Measurements from ENCODE around the gene ANO3. TPM values are rescaled to one million over a fixed set of nuclear protein-coding genes. Genes with fewer than 3 reads are reported as not detected.
A peak's percentile ranks its signal among the peaks of the same experiment; 100 is the strongest.
"Not testable (repeated sequence)": the region's sequence is repeated elsewhere in the genome, so short reads cannot be mapped to it uniquely, and the experiment has no call there.

Gene ANO3
- total RNA-seq, 2 experiments from 2014 or later, result not detected

DNA sequence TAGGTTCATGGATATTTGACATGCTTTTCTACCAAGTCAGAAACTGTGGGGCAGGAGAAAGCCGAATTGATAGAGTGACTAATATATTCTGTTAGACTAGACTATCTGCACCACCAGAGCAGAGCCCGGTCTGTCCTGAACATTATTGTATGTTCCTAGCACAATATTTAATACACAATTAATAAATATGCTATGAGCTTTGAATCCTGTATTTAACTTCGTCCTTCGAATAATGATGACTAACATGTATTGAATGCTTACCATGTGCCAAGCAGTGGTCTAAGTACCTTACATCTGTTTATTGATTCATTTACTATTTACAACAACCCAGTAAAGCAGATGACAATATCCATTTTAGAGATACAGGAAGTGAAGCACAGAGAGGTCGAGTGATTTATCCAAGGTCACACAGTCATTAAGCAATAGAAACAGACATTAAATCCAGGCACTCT is 44.8 kb upstream of the ANO3 start:
- Mint-ChIP-seq H3K36me3 (ENCODE audit: low read depth) (no peaks in the 10 kb centered on the region), H3K4me1 (ENCODE audit: low read depth) (peaks cover 7% of the 10 kb centered on the region), H3K4me3 (no peak overlapping the region), H3K9me3 (no peaks in the 10 kb centered on the region), H3K27me3 (peaks cover 10% of the 10 kb centered on the region), H3K27ac (no peak overlapping the region)
- POLR2A ChIA-PET, result no interaction called here
- no peak for ATAC-seq
- DNase-seq, result no peak
- TF ChIP-seq, protein P1, sequence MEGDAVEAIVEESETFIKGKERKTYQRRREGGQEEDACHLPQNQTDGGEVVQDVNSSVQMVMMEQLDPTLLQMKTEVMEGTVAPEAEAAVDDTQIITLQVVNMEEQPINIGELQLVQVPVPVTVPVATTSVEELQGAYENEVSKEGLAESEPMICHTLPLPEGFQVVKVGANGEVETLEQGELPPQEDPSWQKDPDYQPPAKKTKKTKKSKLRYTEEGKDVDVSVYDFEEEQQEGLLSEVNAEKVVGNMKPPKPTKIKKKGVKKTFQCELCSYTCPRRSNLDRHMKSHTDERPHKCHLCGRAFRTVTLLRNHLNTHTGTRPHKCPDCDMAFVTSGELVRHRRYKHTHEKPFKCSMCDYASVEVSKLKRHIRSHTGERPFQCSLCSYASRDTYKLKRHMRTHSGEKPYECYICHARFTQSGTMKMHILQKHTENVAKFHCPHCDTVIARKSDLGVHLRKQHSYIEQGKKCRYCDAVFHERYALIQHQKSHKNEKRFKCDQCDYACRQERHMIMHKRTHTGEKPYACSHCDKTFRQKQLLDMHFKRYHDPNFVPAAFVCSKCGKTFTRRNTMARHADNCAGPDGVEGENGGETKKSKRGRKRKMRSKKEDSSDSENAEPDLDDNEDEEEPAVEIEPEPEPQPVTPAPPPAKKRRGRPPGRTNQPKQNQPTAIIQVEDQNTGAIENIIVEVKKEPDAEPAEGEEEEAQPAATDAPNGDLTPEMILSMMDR (IDR thresholded peaks at IDR 0.05), result no peak
- intact Hi-C loops (cut with micrococcal nuclease), result loop anchor here (5.0 kb wide), 1 partner anchor 360 kb away; no protein-coding TSS in a partner anchor
- CTCF ChIA-PET, result interaction anchor here (1.0 kb wide), 1 partner anchor 11 kb away, joined by 3 read pairs; no protein-coding TSS in a partner anchor

DNA sequence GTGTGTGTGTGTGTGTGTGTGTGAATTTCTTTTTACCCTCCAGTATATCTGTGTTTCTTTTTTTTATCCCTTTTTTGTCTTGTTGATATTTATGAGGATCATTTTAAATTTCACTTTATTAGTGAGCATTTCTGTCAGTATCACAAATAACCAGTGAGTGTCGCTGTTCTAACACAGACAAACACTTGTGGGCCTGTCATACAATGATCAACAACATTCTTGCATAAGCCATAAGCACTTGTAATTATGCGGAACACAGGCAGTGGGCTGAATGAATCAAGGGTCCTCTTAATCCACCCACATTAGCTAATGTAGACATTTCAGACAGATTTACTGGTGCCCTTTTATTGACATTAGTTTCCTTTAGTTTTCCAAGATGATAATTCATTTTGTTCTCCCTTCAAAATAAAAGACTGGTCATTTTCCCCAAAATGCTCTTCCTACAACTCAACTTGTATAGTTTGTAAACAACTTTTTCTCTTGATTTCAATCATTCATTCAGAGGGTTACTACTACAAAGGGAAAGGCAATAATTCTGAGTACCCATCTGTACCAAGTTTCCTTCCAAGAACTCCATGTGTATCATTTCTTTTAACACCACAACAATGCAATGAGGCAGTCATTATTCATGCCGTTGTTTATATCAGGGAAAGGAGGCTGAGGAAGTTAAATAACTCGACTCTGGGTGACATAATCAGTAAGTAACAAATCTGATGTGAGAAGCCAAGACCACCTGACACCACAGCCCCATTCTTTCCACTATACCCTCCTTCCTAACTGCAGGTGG is 34.5 kb upstream of the ANO3 start:
- TF ChIP-seq, protein P1 (IDR thresholded peaks at IDR 0.05), result peak; percentile 66
- ChIA-PET POLR2A (no interaction called here), CTCF (interaction anchor here (0.7 to 1.3 kb wide), 3 partner anchors 10 to 13 kb away, joined by 3 to 4 read pairs (median 4); no protein-coding TSS in a partner anchor)
- intact Hi-C loops (cut with micrococcal nuclease), result no loop called here
- Mint-ChIP-seq H3K4me3 (no peak overlapping the region), H3K4me1 (ENCODE audit: low read depth) (no peaks in the 10 kb centered on the region), H3K27me3 (no peaks in the 10 kb centered on the region), H3K27ac (no peak overlapping the region), H3K9me3 (no peaks in the 10 kb centered on the region), H3K36me3 (ENCODE audit: low read depth) (no peaks in the 10 kb centered on the region)
- no peak for ATAC-seq
- DNase-seq, result no peak

DNA sequence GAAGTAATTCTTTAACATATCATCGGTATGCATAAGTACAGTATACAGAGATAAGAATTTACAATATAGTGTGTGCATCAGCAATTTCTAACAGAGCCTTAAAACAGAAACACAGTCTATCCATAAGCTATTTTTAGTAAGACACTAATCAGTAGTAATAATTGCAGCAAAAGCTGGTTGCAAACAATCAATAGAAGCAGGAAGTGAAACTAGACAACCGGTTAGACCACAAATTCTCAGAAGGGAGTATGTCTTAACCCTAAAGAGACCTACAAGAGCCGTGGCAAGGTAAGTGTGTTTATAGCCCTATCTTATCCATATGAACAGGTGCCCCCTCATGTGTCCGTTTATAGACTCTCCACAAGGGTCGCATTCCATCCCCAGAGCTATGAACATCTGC is 15.6 kb upstream of the ANO3 start:
- H3K4me1 Mint-ChIP-seq (ENCODE audit: low read depth); DNase-seq; H3K9me3 Mint-ChIP-seq; H3K36me3 Mint-ChIP-seq (ENCODE audit: low read depth); intact Hi-C loops (cut with micrococcal nuclease); POLR2A ChIA-PET; H3K4me3 Mint-ChIP-seq; H3K27ac Mint-ChIP-seq; H3K27me3 Mint-ChIP-seq; ATAC-seq: not testable (repeated sequence)
- CTCF ChIA-PET, result interaction anchor here (0.7 kb wide), 1 partner anchor 12 kb away, joined by 3 read pairs; no protein-coding TSS in a partner anchor

DNA sequence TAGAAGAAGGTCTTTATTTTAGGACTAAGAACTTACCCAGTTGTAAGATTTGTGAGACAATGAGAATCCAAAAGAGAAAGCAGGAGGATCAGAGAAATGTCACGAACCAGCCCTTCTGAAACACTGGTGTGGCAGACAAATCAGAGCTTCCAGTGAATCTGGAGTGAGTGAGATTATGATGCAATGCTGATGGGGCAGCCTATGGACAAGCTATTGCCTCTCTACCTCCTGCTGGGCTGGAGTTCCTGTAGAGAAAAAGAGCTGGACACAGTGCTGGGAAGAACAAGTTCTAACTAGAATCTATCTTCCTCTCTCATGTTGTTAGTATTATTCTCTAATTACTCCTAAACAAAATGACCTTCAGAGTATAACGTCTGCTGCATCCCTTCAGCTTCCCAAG is 12.0 kb upstream of the ANO3 start:
- Mint-ChIP-seq H3K9me3 (no peaks in the 10 kb centered on the region), H3K36me3 (ENCODE audit: low read depth) (no peaks in the 10 kb centered on the region), H3K4me1 (ENCODE audit: low read depth) (no peaks in the 10 kb centered on the region), H3K27me3 (no peaks in the 10 kb centered on the region), H3K4me3 (no peak overlapping the region), H3K27ac (no peak overlapping the region)
- no peak for ATAC-seq
- intact Hi-C loops (cut with micrococcal nuclease), result no loop called here
- no peak for DNase-seq
- POLR2A ChIA-PET, result no interaction called here
- CTCF ChIA-PET, result no interaction called here
- TF ChIP-seq, protein P1 (IDR thresholded peaks at IDR 0.05), result no peak

DNA sequence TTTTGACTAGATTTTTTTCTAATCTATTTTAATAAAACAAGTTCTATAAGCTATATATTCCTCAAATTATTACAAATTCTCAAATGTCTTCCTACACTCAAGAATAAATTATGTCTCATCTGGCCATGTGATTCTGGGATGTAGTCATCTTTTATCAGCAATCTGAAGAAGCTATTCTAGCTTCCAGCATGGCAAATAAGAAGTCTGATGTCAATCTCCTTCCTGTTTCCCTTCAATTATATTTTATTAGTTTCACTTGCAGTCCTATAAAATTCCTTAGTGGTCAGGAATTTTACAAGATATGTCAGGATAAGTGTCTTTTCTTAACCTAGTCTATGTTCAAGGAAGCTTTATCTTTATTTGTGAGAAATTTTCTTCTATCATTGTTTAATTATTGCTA is 10.4 kb upstream of the ANO3 start:
- no peaks in the 10 kb centered on the region for H3K36me3 Mint-ChIP-seq (ENCODE audit: low read depth)
- POLR2A ChIA-PET, result no interaction called here
- CTCF ChIA-PET, result no interaction called here
- TF ChIP-seq, protein P1 (IDR thresholded peaks at IDR 0.05), result no peak
- H3K4me1 Mint-ChIP-seq (ENCODE audit: low read depth), result no peaks in the 10 kb centered on the region
- no peak overlapping the region for H3K4me3 Mint-ChIP-seq
- no peaks in the 10 kb centered on the region for H3K27me3 Mint-ChIP-seq
- peaks cover 3% of the 10 kb centered on the region for H3K9me3 Mint-ChIP-seq
- intact Hi-C loops (cut with micrococcal nuclease), result no loop called here
- DNase-seq, result no peak
- no peak overlapping the region for H3K27ac Mint-ChIP-seq
- no peak for ATAC-seq
